NCI-H345 treated with DMSO at 0.1 percent for 48 hours (cell line): ENCODE measurements around the gene PCDH15.
"Not testable (repeated sequence)": the region's sequence is repeated elsewhere in the genome, so short reads cannot be mapped to it uniquely, and the experiment has no call there.

Source experiments
- DNase-seq: peaks from one replicate; lab custom pipeline; 2025; ENCODE audit not compliant: unreplicated experiment; lab: John Stamatoyannopoulos, UW

PCDH15 gene

DNA sequence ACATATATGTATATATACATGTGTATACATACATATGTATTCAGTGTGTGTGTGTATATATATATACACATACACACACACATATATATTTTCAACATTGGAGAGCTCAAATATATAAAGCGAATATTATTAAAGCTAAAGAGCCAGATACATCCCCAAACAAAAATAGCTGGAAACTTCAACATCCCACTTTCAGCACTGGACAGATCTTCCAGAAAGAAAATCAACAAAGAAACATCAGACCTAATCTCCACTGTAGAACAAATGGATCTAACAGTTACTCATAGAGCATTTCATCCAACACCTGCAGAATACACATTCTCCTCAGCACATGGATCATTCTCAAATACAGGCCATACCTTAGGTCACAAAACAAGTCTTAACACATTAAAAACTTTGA lies 799.0 kb downstream of the PCDH15 start:
- DNase-seq: no peak

DNA sequence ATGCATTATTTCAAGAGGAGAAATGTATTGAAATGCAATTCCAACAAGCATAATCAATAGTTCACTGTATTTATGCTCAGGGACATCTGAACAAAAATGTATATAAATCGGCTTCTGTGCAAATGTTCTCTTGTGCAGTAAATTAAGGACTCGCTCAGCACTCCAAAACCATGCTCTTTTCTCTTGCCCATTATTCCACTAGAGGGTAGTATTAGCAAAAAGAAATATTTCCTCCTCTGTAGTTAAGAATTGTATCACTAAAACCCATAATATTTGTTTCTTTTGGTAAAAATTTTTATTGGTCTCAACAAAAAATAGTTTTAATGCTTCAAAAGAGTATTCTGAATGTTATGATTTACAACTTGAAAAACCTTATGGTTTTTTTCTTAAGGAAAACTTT lies 803.1 kb downstream of the PCDH15 start:
- no peak for DNase-seq

GRCh38 chr10:53990799-53991238 lies 810.2 kb downstream of the PCDH15 start:
- DNase-seq: no peak

- DNase-seq: no peak
Observed at GRCh38 chr10:53983431-53983830, 817.6 kb downstream of the PCDH15 start.

- DNase-seq: no peak
Observed at GRCh38 chr10:53980210-53980609, 820.8 kb downstream of the PCDH15 start.

- DNase-seq: no peak
Observed at GRCh38 chr10:53978301-53978700, 822.7 kb downstream of the PCDH15 start.

- DNase-seq: no peak
Observed at GRCh38 chr10:53977267-53977666, 823.8 kb downstream of the PCDH15 start.

DNA sequence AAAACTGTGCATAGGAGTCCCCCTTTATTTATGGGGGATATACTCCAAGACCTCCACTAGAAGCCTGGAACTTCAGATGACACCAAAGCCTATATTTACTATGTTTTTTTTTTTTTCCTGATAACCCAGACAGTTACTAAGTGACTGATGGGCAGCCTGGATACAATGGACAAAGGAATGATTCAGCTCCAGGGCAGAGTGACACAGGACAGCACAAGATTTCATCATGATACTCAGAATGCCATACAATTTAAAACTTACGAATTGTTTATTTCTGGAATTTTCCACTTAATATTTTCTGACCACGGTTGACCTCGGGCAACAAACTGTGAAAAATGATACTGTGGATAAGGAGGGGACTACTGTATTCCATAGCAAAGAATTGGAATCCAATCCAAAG lies 843.6 kb downstream of the PCDH15 start:
- no peak for DNase-seq

DNA sequence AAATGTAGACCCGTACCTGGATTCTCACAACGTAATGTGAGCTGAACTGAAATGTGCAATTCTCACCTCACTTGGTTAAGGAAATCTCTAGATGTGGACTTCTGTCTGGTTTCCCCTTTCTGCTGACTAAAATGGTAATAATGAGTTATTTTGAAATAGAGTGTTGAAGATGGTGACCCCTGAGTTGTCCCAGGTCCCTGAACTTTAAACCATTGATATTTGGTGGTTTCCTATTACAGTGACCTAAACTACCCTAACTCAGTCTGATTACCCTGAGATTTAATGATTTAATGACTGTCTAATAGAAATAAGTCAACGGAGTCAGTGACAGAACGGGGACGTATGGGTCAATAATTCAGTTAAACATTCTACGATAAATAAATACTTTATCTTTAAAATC lies 845.9 kb downstream of the PCDH15 start:
- no peak for DNase-seq

- DNase-seq: no peak
Observed at GRCh38 chr10:53952698-53953630, 848.1 kb downstream of the PCDH15 start.

DNA sequence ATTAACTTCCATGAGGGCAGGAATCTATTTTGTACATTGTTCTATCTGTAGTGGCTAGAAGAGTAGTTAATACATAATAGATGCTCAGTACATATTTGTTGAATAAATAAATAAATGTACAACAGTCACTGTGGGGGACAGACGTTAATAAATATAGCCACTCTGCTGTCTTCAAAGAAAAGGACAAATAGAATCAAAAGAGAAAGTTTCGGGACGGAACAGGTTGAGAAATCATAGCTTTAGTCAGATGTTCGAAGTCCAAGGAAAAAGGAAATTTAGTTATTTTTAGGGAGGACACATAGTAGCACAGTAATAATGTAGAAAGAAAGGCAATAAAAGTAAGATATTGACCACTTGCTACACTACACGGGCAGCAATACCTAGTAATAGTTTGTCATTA lies 861.4 kb downstream of the PCDH15 start:
- DNase-seq: no peak

DNA sequence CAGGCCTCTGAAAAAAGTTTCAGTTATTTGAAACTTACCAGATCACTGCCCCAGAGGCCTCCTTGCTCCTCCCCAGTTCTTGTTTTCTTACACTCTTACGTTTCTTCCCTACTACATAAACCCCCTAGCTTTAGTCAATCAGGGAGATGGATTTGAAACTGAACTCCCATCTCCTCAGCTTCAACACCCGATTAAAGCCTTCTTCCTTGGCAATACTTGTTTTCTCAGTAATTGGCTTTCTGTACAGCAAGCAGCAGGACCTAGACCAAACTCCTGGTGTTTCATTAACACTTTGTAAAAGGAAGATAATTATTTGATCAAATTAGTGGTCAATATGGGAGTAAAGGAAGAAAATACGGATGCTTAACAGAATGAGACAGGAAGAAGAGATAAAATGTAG lies 870.4 kb downstream of the PCDH15 start:
- DNase-seq: no peak

GRCh38 chr10:53924051-53924700 lies 876.9 kb downstream of the PCDH15 start:
- not testable (repeated sequence) for DNase-seq

DNA sequence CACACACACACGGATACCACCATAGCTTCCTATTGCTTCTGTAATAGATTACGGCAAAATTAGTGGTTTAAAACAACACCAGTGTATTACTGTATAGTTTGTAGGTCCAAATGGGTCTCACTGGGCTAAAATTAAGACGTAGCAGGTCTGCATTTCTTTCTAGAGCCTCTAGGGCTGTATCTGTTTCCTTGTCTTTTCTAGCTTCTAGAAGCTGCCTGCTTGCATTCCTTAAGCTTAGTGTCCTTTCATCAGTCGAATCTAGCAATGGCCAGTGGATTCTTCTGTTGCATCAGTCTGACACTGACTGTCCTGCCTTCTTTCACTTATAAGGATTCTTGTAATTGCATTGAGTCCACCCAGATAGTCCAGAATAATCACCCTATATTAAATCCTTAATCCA lies 882.3 kb downstream of the PCDH15 start:
- DNase-seq: no peak

DNA sequence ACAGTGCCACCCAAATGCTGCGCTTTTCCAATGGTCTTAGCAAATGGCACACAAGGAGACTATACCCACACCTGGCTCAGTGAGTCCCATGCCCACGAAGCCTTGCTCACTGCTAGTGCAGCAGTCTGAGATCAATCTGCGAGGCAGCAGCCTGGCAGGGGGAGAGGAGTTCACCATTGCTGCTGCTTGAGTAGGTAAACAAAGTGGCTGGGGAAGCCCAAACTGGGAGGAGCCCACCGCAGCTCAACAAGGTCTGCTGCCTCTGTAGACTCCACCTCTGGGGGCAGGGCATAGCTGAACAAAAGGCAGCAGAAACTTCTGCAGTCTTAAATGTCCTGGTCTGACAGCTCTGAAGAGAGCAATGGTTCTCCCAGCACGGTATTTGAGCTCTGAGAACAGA lies 891.2 kb downstream of the PCDH15 start:
- no peak for DNase-seq

GRCh38 chr10:53904506-53905241 lies 896.4 kb downstream of the PCDH15 start:
- DNase-seq: no peak

- DNase-seq: no peak
Observed at GRCh38 chr10:53903756-53904155, 897.3 kb downstream of the PCDH15 start.

DNA sequence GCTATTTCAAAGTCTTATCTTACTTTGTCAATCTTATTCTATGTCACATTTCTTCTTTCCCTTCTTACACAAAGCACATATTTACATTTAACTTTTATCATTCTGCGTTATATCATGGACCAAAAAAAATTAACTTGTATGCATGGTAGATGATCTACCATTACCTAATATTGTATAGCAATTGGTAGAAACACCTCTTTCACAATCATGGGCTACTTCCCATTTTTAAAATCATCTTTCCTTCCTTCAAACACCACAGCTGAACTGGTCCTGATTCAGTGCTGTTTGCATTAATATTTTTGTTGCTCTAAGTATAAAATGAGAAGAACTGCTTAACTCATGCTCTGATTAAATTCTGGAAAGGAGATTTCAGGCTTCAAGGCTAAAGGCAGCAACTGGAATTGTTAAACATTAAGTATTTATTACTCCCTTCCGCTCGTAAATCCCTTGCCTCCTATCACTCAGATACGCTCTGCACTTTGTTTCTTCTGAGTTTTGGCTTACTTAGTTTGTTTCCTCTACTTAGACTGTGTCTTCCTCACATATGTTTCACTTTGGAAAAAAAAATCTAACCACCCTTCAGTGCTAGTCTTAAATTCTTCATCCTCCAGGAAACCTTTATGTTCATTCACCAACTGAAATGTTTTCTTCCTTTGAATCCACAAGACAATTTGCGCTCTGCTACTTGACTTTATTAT lies 901.4 kb downstream of the PCDH15 start:
- DNase-seq: no peak

DNA sequence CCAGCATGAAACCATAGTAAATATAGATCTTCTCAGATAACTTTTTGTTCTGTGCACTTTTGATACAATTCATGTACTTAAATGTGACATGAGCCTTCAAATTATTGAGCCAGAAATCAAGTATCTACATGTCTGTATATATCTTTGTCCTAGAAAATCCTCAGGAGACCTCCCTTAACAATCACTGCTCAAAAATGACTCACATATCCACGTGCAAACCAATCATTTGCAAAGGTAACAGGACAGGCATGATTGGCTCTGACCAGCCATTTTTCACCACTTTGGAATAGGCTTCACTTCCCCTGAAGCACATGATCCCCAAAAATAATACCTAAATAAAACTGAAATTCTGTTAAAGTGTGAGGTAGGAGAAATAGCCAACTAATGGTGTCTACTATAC lies 902.5 kb downstream of the PCDH15 start:
- DNase-seq: no peak

DNA sequence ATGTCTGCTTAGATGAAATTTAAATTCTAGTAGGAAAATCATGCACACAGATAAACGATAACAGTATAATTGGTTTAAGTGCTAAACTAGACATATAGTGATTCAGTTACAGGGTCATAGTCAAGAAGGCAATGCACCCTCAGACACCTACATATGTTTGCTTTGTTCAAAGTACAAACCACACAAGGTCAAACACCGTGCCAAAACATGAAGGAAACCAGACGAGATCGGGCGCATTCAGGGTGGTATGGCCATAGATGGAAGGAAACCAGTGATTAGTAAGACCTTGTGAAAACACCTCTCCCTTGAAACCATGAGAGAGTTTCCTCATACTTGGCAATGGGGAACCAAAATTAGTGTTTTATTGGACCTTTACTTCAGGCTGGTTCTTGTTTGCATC lies 906.9 kb downstream of the PCDH15 start:
- no peak for DNase-seq

DNA sequence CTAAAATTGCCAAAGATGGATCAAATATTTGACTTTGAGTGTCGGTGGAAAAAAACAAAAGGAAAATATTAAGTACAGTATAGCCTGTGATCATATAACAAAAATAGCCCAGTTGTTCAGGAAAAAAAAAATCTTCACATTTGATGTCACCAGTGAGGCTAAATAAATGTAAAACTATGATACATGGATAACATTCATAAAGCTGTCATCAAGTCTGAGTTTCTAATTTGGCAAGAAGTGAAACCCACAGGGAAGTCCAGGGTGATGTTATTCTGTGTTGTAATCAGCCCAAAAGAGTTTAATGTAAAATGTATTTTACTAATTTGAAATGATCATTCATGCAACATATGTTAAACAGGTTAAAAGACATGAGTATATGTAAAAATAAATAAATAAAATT lies 908.0 kb downstream of the PCDH15 start:
- no peak for DNase-seq
